ENCODE data around the gene KRTAP10-6.

GRCh38 chr21:44556879-44557278 is 35.4 kb downstream of the KRTAP10-6 start:
- TF ChIP-seq GATA2 (IDR thresholded peaks at IDR 0.05; ENCODE audit: low read depth, low read length), result no peak
- TF ChIP-seq GATA3 (IDR thresholded peaks at IDR 0.05; ENCODE audit: low read depth, low read length), result no peak

Measured in SH-SY5Y (cell line).